Epithelial cell of proximal tubule (primary cell): ENCODE data around the gene FAM131B. TPM values are rescaled to one million over a fixed set of nuclear protein-coding genes. Genes with fewer than 3 reads are reported as not detected.

ENCODE experiments used
- DNase-seq: peaks from one replicate; pipeline ENCODE4 v3.0.0-alpha.2; 2011; ENCODE audit warnings: low read depth
- H3K4me3 ChIP-seq: 2 replicates; pipeline ENCODE4 v1.5.1; 2011; ENCODE audit warnings: low read depth, mild to moderate bottlenecking, low read length
- total RNA-seq: library from RNA; depleted of rRNA; stranded (reverse); fragments of >200 nt; gene quantifications from 2 replicates; pipeline ENCODE4 v1.2.3, GENCODE V29; 2015
- TF ChIP-seq, protein P1 (sequence below): conservative IDR thresholded peaks from 2 replicates; pipeline ENCODE4 v1.5.1; 2012; ENCODE audit warnings: low read depth, mild to moderate bottlenecking, low read length

FAM131B gene
- total RNA-seq, 1 donor from 2014 or later = 1.5 TPM

DNA sequence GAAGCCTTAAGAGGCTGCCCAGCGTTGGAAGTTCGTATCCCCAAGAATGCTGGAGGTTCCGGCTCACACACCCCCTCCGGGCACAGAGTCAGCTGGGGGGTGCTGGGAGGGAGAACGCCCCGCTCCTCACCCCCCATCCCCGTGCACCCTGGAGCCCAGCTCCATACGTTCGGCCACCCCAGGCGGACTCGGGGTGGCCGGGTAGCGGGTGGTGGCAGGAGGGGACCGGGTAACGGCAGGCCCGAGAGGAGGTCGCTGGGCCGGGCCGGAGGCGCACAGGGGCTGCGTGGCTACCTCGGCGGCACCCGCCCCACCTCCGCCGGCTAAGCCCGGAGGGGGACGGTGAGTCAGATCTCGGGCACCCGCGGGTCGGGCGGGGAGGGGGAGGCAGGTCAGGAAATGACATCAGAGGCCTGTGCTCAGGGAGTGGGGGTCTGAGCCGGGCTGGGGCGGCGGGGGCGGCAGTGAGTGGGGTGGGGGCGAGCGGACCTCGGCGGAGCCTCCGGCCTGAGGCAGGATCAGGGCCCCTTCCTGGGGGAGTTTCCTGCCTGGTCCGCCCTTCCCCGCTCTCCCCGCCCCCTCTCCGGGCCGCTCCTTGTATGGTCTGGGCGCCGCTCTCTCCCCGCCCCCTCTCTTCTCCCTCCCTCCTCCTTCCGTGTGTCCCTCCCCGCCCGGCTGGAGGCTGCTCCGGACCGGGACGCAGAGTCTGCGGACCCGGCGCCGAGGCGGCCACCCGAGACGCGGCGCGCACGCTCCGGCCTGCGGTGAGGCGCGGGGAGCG lies 18.3 kb upstream of the FAM131B start, which contains the start of gene ZYX:
ZYX (plus strand) TSS at position 700 of the 781 bp plus-strand sequence. CDS start 227 bp downstream, outside the sequence.
- DNase-seq = no peak
- peak within 1 kb of the TSS; percentile 97 for H3K4me3 ChIP-seq
- TF ChIP-seq, protein P1, sequence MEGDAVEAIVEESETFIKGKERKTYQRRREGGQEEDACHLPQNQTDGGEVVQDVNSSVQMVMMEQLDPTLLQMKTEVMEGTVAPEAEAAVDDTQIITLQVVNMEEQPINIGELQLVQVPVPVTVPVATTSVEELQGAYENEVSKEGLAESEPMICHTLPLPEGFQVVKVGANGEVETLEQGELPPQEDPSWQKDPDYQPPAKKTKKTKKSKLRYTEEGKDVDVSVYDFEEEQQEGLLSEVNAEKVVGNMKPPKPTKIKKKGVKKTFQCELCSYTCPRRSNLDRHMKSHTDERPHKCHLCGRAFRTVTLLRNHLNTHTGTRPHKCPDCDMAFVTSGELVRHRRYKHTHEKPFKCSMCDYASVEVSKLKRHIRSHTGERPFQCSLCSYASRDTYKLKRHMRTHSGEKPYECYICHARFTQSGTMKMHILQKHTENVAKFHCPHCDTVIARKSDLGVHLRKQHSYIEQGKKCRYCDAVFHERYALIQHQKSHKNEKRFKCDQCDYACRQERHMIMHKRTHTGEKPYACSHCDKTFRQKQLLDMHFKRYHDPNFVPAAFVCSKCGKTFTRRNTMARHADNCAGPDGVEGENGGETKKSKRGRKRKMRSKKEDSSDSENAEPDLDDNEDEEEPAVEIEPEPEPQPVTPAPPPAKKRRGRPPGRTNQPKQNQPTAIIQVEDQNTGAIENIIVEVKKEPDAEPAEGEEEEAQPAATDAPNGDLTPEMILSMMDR = no peak

DNA sequence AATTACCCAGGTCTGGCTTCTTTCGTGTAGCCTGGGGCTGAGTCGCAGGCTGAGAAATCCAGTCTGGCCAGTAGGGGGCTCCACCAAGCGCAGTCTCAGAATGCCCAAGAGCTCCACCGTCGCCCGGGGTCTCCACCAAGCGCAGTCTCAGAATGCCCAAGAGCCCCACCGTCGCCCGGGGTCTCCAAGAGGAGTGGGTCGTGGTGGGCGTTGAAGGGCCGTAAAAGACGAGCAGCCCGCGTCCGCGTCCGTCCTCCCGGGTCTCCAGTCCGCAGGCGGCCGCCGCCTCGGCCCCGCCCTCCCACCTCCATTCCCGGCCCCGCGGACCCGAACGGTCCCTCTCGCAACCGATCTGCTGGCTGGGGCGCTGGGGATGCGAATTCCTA lies 17.7 kb upstream of the FAM131B start:
- TF ChIP-seq, protein P1 = peak; percentile 94
- peak overlapping the region; percentile 97 for H3K4me3 ChIP-seq
- DNase-seq = no peak

DNA sequence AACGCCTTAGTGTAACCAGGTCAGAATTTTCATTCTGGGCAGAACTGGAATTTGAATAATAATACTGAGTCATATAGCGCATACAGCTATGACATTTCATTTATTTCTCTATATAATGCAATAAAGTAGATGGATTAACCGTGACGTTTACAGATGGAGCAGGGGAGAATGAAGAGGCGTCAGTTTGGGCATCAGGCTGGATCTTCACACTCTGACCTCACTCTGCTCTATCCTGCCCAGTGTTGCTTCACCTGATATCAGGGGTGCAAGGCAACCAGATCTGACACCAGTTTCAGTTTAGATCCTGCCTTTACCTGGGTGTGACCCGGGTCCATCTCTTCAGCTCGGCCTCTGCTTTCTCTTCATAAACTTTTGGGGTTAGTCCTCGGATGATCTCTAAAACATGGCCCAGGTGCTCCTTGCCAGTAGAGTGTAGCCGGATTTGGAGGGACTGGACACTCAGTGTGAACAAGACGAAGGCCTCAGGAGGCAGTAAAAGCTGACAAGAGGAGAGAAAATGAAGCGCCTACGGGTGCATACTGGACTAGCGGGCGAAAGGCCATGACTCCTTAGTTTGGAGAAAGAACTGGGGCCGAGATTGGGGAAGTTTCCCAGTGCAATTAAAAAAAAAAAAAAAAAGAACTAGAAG lies 17.2 kb upstream of the FAM131B start:
- H3K4me3 ChIP-seq = peak overlapping the region; percentile 97
- no peak for DNase-seq
- TF ChIP-seq, protein P1 = no peak

DNA sequence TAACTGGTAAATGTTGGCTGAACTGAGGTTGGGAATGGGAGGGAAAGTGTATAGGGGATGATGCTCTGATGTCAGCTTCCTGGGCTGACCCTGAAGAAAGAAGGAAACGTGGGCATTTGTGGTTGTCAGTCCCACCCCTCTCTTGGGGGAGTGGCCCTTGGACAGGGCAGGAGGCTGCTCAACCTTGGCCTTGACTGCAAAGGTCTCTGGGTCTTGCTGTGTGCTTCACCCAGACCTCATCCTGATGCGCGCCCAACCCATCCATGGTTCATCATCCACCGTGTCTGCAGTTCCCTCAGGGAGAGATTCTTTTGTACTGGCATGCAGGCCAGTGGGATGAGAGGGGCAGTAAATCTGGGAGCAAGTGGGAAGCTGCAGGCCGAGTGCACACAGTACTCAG lies 13.9 kb upstream of the FAM131B start:
- no peak overlapping the region for H3K4me3 ChIP-seq
- DNase-seq = no peak
- TF ChIP-seq, protein P1 = no peak

DNA sequence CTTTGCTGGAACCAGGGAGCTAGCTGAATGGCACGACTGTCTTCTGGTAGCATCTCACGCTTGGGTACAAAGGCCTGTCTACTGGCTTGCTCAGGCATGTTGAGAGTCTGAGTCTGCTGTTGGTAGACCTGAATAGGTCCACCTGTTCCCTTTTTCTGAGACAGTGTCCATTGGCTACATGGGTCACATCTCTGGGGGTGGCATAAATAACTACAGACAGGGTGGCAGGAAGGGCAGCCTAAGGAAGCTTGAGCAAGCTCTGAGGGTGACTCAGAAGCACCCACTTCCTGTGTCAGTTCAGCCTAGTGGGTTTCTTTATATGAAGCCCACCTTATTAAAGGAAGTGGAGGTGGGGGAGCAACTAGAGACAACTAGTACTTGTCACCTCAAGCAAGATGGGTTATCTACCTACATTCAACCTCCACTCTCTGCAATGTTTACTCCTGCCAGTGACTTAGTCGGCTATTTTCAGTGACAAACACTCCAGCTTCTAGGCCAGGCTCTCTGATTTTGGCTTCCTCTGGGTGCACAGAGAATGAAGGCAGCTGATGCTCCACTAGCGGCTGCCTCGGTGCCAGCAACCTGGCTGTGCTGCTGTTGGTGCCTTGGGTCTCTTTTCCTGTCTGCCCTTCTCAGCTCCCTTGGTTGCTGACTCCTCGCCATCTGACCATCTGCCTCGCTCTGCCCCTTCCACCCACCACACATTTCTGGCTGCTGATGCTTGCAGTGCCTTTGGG lies 13.0 kb upstream of the FAM131B start:
- no peak for DNase-seq
- no peak overlapping the region for H3K4me3 ChIP-seq
- TF ChIP-seq, protein P1 = no peak

- TF ChIP-seq, protein P1 = no peak
- no peak overlapping the region for H3K4me3 ChIP-seq
- DNase-seq = no peak
Measured at GRCh38 chr7:143374561-143374960, 12.0 kb upstream of the FAM131B start.
